ENCODE data around the gene ITPR2.

- TF ChIP-seq EP300 (IDR thresholded peaks at IDR 0.05; ENCODE audit: borderline replicate concordance in 1 of 2, low read depth in 2 of 2, low read length in 2 of 2) (no peak), JUN (IDR thresholded peaks at IDR 0.05; ENCODE audit: low read depth, low read length) (no peak), RFX5 (IDR thresholded peaks at IDR 0.05; ENCODE audit: borderline replicate concordance, low read depth, low read length) (no peak), TCF12 (IDR thresholded peaks at IDR 0.05; ENCODE audit: low read depth, low read length) (no peak)
Observed at GRCh38 chr12:26612203-26612602, 220.8 kb downstream of the ITPR2 start.
